HepG2 (cell line): ENCODE results near the gene GRIN2C. TPM values are rescaled to one million over a fixed set of nuclear protein-coding genes. Genes with fewer than 3 reads are reported as not detected.

Experiments
- POLR2AphosphoS2 ChIP-seq: IDR thresholded peaks from 2 replicates; pipeline ENCODE4 v1.6.1; 2011; ENCODE audit warnings: low read depth, low read length, improper control_type of control experiment
- SMAD9 ChIP-seq: sonication (generic); formaldehyde crosslinking; IDR thresholded peaks from 2 replicates; pipeline ENCODE4 v1.5.1; 2020; ENCODE audit warnings: mild to moderate bottlenecking, missing genetic modification reagents
- SP1 ChIP-seq, 2 experiments: fragments of 450-650 bp in 1 of 2; sonication (generic) in 1 of 2; formaldehyde crosslinking in 1 of 2; IDR thresholded peaks; 2 replicates each; pipeline versions ENCODE4 v1.4.0 to v1.6.1; 2016 to 2020; ENCODE audit warnings: missing genetic modification reagents in 1 of 2
- polyA plus RNA-seq, 8 experiments: library from polyadenylated mRNA; depleted of rRNA in 3 of 8; stranded (reverse) in 7 of 8; unstranded in 1 of 8; fragments of >200 nt; fragmentation: Illumina TruSeq in 4 of 8; extraction: Trizol in 4 of 8; gene quantifications; 2 replicates each; pipeline versions ENCODE4 v1.2.1 to v1.2.3, GENCODE V29; 2011 to 2016; ENCODE audit warnings: low read depth in 4 of 8, missing spikeins in 1 of 8, mixed read lengths in 1 of 8; ENCODE audit not compliant: insufficient read depth in 1 of 8
- total RNA-seq, 5 experiments: library from RNA; depleted of rRNA; stranded (reverse); fragments of >200 nt; fragmentation: Illumina TruSeq; extraction: Trizol; gene quantifications; 2 replicates each; pipeline ENCODE4 v1.2.3, GENCODE V29; 2016; ENCODE audit warnings: low read depth in 1 of 5
- TF ChIP-seq, protein P1 (sequence below): sonication (generic); formaldehyde crosslinking; IDR thresholded peaks from 2 replicates; pipeline ENCODE4 v1.5.1; 2020; ENCODE audit warnings: mild to moderate bottlenecking, missing genetic modification reagents, borderline replicate concordance
- TF ChIP-seq, protein P2 (sequence below): sonication (generic); formaldehyde crosslinking; IDR thresholded peaks from 2 replicates; pipeline ENCODE4 v1.5.0; 2020; ENCODE audit warnings: missing genetic modification reagents
- TF ChIP-seq, protein P3 (sequence below): sonication (generic); formaldehyde crosslinking; IDR thresholded peaks from 2 replicates; pipeline ENCODE4 v1.4.0; 2020; ENCODE audit warnings: missing genetic modification reagents
- TF ChIP-seq, protein P4 (sequence below): sonication (generic); formaldehyde crosslinking; IDR thresholded peaks from 2 replicates; pipeline ENCODE4 v1.5.1; 2020; ENCODE audit warnings: missing genetic modification reagents, mild to moderate bottlenecking, borderline replicate concordance

GRIN2C gene
- total and polyA plus RNA-seq, 2 of the 13 experiments (the other 11 are each of a cell fraction or from before 2014, with no cell fraction given) = 0.03 to 0.11 TPM

DNA sequence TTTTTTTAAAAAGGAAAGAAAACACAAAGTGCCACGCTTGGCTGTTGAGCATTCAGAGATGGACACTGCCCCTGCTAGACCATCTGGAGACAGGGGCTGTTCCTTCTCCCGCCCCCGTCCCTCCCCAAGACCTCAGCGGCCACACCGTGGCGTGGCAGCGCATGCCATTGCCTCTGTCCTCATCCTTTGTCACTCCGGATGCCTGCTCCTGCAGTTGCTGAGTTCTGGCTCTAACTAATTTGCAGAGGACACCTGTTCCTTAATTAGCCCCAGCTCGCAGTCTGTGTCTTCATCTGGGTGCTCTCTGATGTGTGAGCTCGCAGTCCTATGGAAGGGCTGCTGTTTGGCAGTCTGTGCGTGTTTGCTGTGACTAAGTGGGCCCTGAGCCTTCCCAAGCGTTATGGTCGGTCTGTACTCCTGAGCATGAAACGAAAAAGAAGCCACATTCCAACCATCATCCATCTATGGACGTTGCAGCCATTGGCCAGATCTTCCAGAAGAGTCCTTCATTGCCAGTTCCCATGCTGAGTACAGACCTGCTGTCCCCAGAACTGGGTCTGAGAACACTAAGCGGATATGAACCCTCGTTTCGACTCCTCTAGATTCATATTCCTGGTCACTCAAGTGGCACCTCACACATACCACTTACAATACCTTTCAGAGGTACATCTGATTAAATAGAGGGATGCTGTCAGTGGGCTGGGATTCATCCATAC is 42.6 kb downstream of the GRIN2C start (continued):
- TF ChIP-seq, protein P1, sequence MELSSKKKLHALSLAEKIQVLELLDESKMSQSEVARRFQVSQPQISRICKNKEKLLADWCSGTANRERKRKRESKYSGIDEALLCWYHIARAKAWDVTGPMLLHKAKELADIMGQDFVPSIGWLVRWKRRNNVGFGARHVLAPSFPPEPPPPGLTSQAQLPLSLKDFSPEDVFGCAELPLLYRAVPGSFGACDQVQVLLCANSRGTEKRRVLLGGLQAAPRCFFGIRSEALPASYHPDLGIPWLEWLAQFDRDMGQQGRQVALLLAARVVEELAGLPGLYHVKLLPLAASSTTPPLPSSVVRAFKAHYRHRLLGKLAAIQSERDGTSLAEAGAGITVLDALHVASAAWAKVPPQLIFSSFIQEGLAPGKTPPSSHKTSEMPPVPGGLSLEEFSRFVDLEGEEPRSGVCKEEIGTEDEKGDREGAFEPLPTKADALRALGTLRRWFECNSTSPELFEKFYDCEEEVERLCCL (CRISPR knock-in tag) = no peak
- no peak for TF ChIP-seq POLR2AphosphoS2
- TF ChIP-seq SP1 (IDR thresholded peaks at IDR 0.05) = no peak
- TF ChIP-seq SP1 (CRISPR knock-in tag; IDR thresholded peaks at IDR 0.05) = no peak
- TF ChIP-seq, protein P2, sequence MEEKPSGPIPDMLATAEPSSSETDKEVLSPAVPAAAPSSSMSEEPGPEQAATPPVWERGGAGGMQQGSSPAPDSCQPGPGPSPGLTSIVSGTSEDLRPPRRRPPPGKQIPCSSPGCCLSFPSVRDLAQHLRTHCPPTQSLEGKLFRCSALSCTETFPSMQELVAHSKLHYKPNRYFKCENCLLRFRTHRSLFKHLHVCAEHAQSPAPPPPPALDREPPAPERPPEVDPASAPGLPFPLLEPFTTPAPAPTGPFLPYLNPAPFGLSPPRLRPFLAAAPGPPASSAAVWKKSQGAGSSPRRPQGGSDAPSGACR (CRISPR knock-in tag) = no peak
- TF ChIP-seq SMAD9 (CRISPR knock-in tag) = no peak
- TF ChIP-seq, protein P3, sequence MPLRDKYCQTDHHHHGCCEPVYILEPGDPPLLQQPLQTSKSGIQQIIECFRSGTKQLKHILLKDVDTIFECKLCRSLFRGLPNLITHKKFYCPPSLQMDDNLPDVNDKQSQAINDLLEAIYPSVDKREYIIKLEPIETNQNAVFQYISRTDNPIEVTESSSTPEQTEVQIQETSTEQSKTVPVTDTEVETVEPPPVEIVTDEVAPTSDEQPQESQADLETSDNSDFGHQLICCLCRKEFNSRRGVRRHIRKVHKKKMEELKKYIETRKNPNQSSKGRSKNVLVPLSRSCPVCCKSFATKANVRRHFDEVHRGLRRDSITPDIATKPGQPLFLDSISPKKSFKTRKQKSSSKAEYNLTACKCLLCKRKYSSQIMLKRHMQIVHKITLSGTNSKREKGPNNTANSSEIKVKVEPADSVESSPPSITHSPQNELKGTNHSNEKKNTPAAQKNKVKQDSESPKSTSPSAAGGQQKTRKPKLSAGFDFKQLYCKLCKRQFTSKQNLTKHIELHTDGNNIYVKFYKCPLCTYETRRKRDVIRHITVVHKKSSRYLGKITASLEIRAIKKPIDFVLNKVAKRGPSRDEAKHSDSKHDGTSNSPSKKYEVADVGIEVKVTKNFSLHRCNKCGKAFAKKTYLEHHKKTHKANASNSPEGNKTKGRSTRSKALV (CRISPR knock-in tag) = no peak
- TF ChIP-seq, protein P4, sequence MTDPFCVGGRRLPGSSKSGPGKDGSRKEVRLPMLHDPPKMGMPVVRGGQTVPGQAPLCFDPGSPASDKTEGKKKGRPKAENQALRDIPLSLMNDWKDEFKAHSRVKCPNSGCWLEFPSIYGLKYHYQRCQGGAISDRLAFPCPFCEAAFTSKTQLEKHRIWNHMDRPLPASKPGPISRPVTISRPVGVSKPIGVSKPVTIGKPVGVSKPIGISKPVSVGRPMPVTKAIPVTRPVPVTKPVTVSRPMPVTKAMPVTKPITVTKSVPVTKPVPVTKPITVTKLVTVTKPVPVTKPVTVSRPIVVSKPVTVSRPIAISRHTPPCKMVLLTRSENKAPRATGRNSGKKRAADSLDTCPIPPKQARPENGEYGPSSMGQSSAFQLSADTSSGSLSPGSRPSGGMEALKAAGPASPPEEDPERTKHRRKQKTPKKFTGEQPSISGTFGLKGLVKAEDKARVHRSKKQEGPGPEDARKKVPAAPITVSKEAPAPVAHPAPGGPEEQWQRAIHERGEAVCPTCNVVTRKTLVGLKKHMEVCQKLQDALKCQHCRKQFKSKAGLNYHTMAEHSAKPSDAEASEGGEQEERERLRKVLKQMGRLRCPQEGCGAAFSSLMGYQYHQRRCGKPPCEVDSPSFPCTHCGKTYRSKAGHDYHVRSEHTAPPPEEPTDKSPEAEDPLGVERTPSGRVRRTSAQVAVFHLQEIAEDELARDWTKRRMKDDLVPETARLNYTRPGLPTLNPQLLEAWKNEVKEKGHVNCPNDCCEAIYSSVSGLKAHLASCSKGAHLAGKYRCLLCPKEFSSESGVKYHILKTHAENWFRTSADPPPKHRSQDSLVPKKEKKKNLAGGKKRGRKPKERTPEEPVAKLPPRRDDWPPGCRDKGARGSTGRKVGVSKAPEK = no peak
